ENCODE results near the gene SYVN1. TPM values are rescaled to one million over a fixed set of nuclear protein-coding genes. Genes with fewer than 3 reads are reported as not detected.

SYVN1 gene
- polyA plus RNA-seq, 1 of the 3 experiments (the other 2 are of a cell fraction), result 31.9 TPM

DNA sequence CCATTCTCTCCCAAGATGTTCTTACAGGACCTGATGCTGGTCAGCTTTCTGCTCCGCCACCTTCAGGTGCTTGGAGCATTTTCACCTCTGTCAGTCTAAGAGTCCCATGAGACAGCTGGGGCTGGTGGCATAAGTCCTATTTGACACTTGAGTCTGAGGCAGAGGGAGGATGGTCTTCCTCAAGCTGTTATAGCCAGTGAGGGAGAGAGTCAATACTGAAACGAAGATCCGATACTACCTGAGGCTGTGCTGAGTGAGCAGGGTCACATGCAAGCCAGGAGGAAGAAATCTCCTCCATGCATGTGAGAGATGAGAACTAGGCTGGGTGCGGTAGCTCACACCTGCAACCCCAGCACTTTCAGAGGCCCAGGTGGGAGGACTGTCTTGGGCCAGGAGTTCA, 44.7 kb downstream of the SYVN1 start:
- peaks cover 8 to 39% of the 10 kb centered on the region in 2 experiments for H3K36me3 ChIP-seq (replicated peaks in 1 of 2; ENCODE audit: control insufficient read depth in 1 of 2, insufficient read depth in 2 of 2, low read length in 1 of 2)
- H3K27ac ChIP-seq (ENCODE audit: low read depth in 2 of 2, low read length in 1 of 2), result no peak overlapping the region
- no peaks in the 10 kb centered on the region for H3K9me2 ChIP-seq
- ChIA-PET CTCF (interaction anchor here (1.9 to 2.6 kb wide), 2 partner anchors 20 to 23 kb away, joined by 11 to 13 read pairs; partner anchors contain the start of gene TM7SF2), POLR2A (interaction anchor here (1.2 kb wide), 1 partner anchor 23 kb away, joined by 4 read pairs; no protein-coding TSS in a partner anchor)
- no peak for DNase-seq
- no peaks in the 10 kb centered on the region for H3K9me3 ChIP-seq
- TF ChIP-seq USF1 (IDR thresholded peaks at IDR 0.05; ENCODE audit: borderline replicate concordance, low read depth), result no peak
- no peak for TF ChIP-seq NRF1 (IDR thresholded peaks at IDR 0.05; ENCODE audit: low read depth, low read length)
- no peak for TF ChIP-seq EZH2phosphoT487 (IDR thresholded peaks at IDR 0.05; ENCODE audit: borderline replicate concordance, low read depth)
- TF ChIP-seq, protein P1, sequence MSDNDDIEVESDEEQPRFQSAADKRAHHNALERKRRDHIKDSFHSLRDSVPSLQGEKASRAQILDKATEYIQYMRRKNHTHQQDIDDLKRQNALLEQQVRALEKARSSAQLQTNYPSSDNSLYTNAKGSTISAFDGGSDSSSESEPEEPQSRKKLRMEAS (IDR thresholded peaks at IDR 0.05; ENCODE audit: low read depth), result no peak
- TF ChIP-seq RXRA (IDR thresholded peaks at IDR 0.05; ENCODE audit: borderline replicate concordance, low read depth), result no peak
- no peak for TF ChIP-seq RAD21 (IDR thresholded peaks at IDR 0.05; ENCODE audit: low read length)
- TF ChIP-seq YY1 (IDR thresholded peaks at IDR 0.05; ENCODE audit: low read depth), result no peak
- no peak for TF ChIP-seq EP300 (IDR thresholded peaks at IDR 0.05; ENCODE audit: borderline replicate concordance in 1 of 2, low read depth in 1 of 2, low read length in 1 of 2)
- H4K20me1 ChIP-seq (ENCODE audit: insufficient read depth), result no peaks in the 10 kb centered on the region
- H3K79me2 ChIP-seq (ENCODE audit: insufficient read depth), result peaks cover 14% of the 10 kb centered on the region
- no peak overlapping the region for H3K9ac ChIP-seq
- no peak overlapping the region for H3K4me2 ChIP-seq
- no peak overlapping the region for H3K4me3 ChIP-seq (ENCODE audit: low read depth in 2 of 2, low read length in 1 of 2)
- peaks cover 8% of the 10 kb centered on the region in 2 experiments; a peak in 3 of 4 replicates for H3K4me1 ChIP-seq (ENCODE audit: control insufficient read depth in 1 of 2, insufficient read depth in 2 of 2, low read depth in 1 of 2, low read length in 1 of 2)
- no peaks in the 10 kb centered on the region for H3K27me3 ChIP-seq (ENCODE audit: insufficient read depth)
- 97% methylated on average over 4 of the region's 4 CpGs for WGBS (ENCODE audit: low lambda C conversion rate)
- no peak overlapping the region for H2AFZ ChIP-seq (ENCODE audit: low read depth)
- H3F3A ChIP-seq (replicated peaks; ENCODE audit: insufficient read depth), result peaks cover 18% of the 10 kb centered on the region

DNA sequence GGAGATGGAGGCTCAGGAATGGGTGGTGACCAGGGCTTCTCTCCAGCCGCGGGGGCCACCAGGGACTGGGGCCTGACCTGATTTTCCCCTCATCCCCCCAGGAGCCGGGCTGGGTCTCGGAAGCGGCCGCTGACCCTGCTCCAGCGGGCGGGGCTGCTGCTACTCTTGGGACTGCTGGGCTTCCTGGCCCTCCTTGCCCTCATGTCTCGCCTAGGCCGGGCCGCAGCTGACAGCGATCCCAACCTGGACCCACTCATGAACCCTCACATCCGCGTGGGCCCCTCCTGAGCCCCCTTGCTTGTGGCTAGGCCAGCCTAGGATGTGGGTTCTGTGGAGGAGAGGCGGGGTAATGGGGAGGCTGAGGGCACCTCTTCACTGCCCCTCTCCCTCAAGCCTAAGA, 46.5 kb downstream of the SYVN1 start:
- Histone ChIP-seq H3K9ac (no peak overlapping the region), H3K27me3 (ENCODE audit: insufficient read depth) (no peaks in the 10 kb centered on the region), H3K4me1 (ENCODE audit: control insufficient read depth in 1 of 2, insufficient read depth in 2 of 2, low read depth in 1 of 2, low read length in 1 of 2) (peaks cover 8 to 17% of the 10 kb centered on the region in 2 experiments), H3K27ac (ENCODE audit: low read depth in 2 of 2, low read length in 1 of 2) (no peak overlapping the region), H3K4me3 (ENCODE audit: low read depth in 2 of 2, low read length in 1 of 2) (no peak overlapping the region), H2AFZ (ENCODE audit: low read depth) (no peak overlapping the region), H3F3A (replicated peaks; ENCODE audit: insufficient read depth) (peaks cover 8% of the 10 kb centered on the region), H4K20me1 (ENCODE audit: insufficient read depth) (no peaks in the 10 kb centered on the region), H3K79me2 (ENCODE audit: insufficient read depth) (peaks cover 28% of the 10 kb centered on the region), H3K9me2 (no peaks in the 10 kb centered on the region), H3K9me3 (no peaks in the 10 kb centered on the region), H3K36me3 (replicated peaks in 1 of 2; ENCODE audit: control insufficient read depth in 1 of 2, insufficient read depth in 2 of 2, low read length in 1 of 2) (peaks cover 8 to 39% of the 10 kb centered on the region in 2 experiments), H3K4me2 (no peak overlapping the region)
- ChIA-PET CTCF (interaction anchor here (1.6 kb wide), 1 partner anchor 74 kb away, joined by 5 read pairs; the partner anchor contains the start of gene ARL2), POLR2A (no interaction called here)
- DNase-seq, result no peak
- 96% methylated on average over 4 of the region's 15 CpGs for WGBS (ENCODE audit: low lambda C conversion rate)
- no peak for TF ChIP-seq FOXJ3 (CRISPR knock-in tag; IDR thresholded peaks at IDR 0.05)
- no peak for TF ChIP-seq SIN3A (IDR thresholded peaks at IDR 0.05; ENCODE audit: borderline replicate concordance, low read depth, low read length)
- no peak for TF ChIP-seq FOSL2 (IDR thresholded peaks at IDR 0.05; ENCODE audit: borderline replicate concordance, low read depth)
- no peak for TF ChIP-seq TEAD4 (IDR thresholded peaks at IDR 0.05; ENCODE audit: borderline replicate concordance, insufficient read depth)
- TF ChIP-seq RCOR1 (IDR thresholded peaks at IDR 0.05; ENCODE audit: low read length), result no peak
- TF ChIP-seq NRF1 (IDR thresholded peaks at IDR 0.05; ENCODE audit: low read depth, low read length), result no peak
- TF ChIP-seq EZH2phosphoT487 (IDR thresholded peaks at IDR 0.05; ENCODE audit: borderline replicate concordance, low read depth), result no peak
